ENCODE data around the gene DLG2. TPM values are rescaled to one million over a fixed set of nuclear protein-coding genes. Genes with fewer than 3 reads are reported as not detected.

DLG2 gene
- total and polyA plus RNA-seq, 2 donors (not counting 3 experiments of a cell fraction or from before 2014, with no cell fraction given), result 0.15 to 1.1 TPM

DNA sequence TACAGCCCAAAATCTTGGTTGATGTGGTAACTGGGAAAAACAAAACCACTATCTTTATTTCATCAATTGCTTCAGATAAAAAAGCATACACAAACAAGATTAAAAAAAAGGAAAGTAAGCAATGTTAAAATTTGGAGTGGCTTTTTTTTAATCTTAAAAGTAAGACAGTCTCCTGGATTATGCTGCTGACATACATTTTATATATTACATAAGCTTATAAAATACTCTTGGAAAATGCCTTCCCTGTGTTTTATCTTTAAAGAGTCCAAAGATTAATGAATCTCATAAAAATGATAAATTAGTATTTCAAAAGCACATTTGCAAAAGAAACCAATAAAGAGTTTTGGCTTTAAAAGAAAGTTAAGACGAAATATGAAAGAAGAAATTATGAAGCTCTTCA is 132.7 kb downstream of the DLG2 start:
- no peaks in the 10 kb centered on the region for H3K27me3 ChIP-seq (ENCODE audit: control insufficient read depth in 2 of 2, insufficient read depth in 2 of 2, low read length in 2 of 2)
- H3K9me1 ChIP-seq (replicated peaks; ENCODE audit: control insufficient read depth, extremely low read depth, insufficient read depth, low read length), result no peaks in the 10 kb centered on the region
- H4K20me1 ChIP-seq (replicated peaks; ENCODE audit: control insufficient read depth, extremely low read depth, insufficient read depth, low read length), result no peaks in the 10 kb centered on the region
- no TSS peak for BruUV-seq (replicated peaks)
- POLR2A ChIA-PET, result no interaction called here
- no peaks in the 10 kb centered on the region for H3K4me1 ChIP-seq (ENCODE audit: control insufficient read depth, extremely low read depth, insufficient read depth, low read length)
- dilution Hi-C loops (cut with MboI; ENCODE audit: extremely low pct_ligation_motif_present, low sequenced_read_pairs) (no loop called here), intact Hi-C loops (cut with micrococcal nuclease) (no loop called here)
- DNase-seq (ENCODE audit: low read depth, low spot score) (no peak), FAIRE-seq (no peak)
- no peak overlapping the region for H3K27ac ChIP-seq (ENCODE audit: insufficient read depth, low read depth, low read length)
- H3K79me2 ChIP-seq (ENCODE audit: control insufficient read depth, insufficient read depth, low read length), result no peaks in the 10 kb centered on the region
- CTCF ChIA-PET, result no interaction called here
- TF ChIP-seq MAX (IDR thresholded peaks at IDR 0.05; ENCODE audit: insufficient read depth, insufficient read length), result no peak
- TF ChIP-seq JUN (IDR thresholded peaks at IDR 0.05; ENCODE audit: borderline replicate concordance, insufficient read depth, insufficient read length, low read depth), result no peak
- TF ChIP-seq POLR2AphosphoS5 (IDR thresholded peaks at IDR 0.05; ENCODE audit: insufficient read depth, low read depth, low read length), result no peak
- TF ChIP-seq GATA2 (IDR thresholded peaks at IDR 0.05; ENCODE audit: insufficient read depth, insufficient read length, low read depth, low read length), result no peak
- no peak for TF ChIP-seq POLR2A (IDR thresholded peaks at IDR 0.05; ENCODE audit: low read depth, low read length)
- no peak for TF ChIP-seq MYC (IDR thresholded peaks at IDR 0.05; ENCODE audit: low read depth, low read length)
- no peak for TF ChIP-seq CTCF (IDR thresholded peaks at IDR 0.05; ENCODE audit: extremely low read depth in 1 of 2, insufficient read depth in 1 of 2, low read depth in 1 of 2, low read length in 2 of 2)
- no peak for TF ChIP-seq EZH2 (IDR thresholded peaks at IDR 0.05; ENCODE audit: borderline replicate concordance, low read depth, low read length, severe bottlenecking)
- no peak for TF ChIP-seq FOS (IDR thresholded peaks at IDR 0.05; ENCODE audit: borderline replicate concordance, insufficient read depth, low read length)
- no peak overlapping the region for H3K4me2 ChIP-seq (ENCODE audit: insufficient read depth, low read length)
- no peak overlapping the region for H3K9ac ChIP-seq (replicated peaks; ENCODE audit: extremely low read depth, insufficient read depth, low read length)
- no peaks in the 10 kb centered on the region for H3K36me3 ChIP-seq (ENCODE audit: control insufficient read depth in 2 of 2, extremely low read depth in 1 of 2, insufficient read depth in 2 of 2, low read length in 2 of 2)
- H3K9me3 ChIP-seq (replicated peaks; ENCODE audit: control insufficient read depth, insufficient read depth, low read length), result no peaks in the 10 kb centered on the region
- H3K4me3 ChIP-seq (replicated peaks in 1 of 3; ENCODE audit: insufficient read depth in 1 of 3, low read depth in 1 of 3, low read length in 3 of 3), result no peak overlapping the region
- no peak overlapping the region for H2AFZ ChIP-seq (ENCODE audit: low read depth, low read length)
